ENCODE measurements around the gene VPS18. TPM values are rescaled to one million over a fixed set of nuclear protein-coding genes. Genes with fewer than 3 reads are reported as not detected.

Gene VPS18
- total RNA-seq, 1 donor from 2014 or later = 15.6 TPM

GRCh38 chr15:40900256-40901052, 6.2 kb downstream of the VPS18 start:
- intact Hi-C loops (cut with micrococcal nuclease) = loop anchor here (5.0 to 10.0 kb wide), 2 partner anchors 52 to 214 kb away; partner anchors contain the start of genes CHAC1 and INO80

GRCh38 chr15:40901053-40901443, 6.8 kb downstream of the VPS18 start:
- intact Hi-C loops (cut with micrococcal nuclease) = loop anchor here (5.0 to 10.0 kb wide), 2 partner anchors 51 to 214 kb away; partner anchors contain the start of genes CHAC1 and INO80

DNA sequence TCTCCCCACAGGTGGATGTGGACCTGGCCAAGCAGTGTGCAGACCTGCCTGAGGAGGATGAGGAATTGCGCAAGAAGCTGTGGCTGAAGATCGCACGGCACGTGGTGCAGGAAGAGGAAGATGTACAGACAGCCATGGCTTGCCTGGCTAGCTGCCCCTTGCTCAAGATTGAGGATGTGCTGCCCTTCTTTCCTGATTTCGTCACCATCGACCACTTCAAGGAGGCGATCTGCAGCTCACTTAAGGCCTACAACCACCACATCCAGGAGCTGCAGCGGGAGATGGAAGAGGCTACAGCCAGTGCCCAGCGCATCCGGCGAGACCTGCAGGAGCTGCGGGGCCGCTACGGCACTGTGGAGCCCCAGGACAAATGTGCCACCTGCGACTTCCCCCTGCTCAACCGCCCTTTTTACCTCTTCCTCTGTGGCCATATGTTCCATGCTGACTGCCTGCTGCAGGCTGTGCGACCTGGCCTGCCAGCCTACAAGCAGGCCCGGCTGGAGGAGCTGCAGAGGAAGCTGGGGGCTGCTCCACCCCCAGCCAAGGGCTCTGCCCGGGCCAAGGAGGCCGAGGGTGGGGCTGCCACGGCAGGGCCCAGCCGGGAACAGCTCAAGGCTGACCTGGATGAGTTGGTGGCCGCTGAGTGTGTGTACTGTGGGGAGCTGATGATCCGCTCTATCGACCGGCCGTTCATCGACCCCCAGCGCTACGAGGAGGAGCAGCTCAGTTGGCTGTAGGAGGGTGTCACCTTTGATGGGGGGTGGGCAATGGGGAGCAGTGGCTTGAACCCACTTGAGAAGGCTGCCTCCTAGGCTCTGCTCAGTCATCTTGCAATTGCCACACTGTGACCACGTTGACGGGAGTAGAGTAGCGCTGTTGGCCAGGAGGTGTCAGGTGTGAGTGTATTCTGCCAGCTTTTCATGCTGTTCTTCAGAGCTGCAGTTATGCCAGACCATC, 8.6 kb downstream of the VPS18 start:
- intact Hi-C loops (cut with micrococcal nuclease) = loop anchor here (5.0 to 10.0 kb wide), 2 partner anchors 49 to 212 kb away; partner anchors contain the start of genes CHAC1 and INO80

DNA sequence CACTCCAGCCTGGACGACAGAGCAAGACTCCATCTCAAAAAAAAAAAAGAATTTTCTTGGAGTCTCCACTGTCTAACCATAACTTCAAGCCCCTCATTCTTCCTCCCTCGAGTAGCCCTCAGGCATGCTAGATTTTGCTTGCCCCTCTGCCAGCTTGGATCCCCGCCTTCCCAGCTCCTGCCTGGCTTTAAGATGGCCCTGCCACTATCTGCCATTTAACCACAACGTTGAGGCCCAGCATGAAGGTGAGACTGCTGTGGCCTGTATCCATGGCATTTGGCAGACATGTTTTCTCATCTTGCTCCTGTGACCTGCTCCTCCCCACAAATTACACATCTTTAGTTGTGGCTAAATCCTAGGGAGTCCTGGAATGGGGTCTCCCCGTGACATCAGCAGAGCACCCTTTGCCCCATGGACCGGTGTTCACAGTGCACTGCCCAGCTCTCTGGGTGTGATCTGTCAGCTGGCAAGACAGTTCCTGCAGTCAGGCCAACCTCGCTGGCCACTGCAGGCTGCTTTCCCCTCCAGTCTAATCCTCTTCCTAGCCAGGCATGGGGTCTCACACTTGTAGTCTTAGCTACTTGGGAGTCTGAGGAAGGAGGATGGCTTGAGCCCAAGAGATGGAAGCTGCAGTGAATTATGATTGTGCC, 10.4 kb downstream of the VPS18 start:
- intact Hi-C loops (cut with micrococcal nuclease) = loop anchor here (1.0 to 10.0 kb wide), 5 partner anchors 38 to 281 kb away; partner anchors contain the start of genes CHAC1 and INO80

DNA sequence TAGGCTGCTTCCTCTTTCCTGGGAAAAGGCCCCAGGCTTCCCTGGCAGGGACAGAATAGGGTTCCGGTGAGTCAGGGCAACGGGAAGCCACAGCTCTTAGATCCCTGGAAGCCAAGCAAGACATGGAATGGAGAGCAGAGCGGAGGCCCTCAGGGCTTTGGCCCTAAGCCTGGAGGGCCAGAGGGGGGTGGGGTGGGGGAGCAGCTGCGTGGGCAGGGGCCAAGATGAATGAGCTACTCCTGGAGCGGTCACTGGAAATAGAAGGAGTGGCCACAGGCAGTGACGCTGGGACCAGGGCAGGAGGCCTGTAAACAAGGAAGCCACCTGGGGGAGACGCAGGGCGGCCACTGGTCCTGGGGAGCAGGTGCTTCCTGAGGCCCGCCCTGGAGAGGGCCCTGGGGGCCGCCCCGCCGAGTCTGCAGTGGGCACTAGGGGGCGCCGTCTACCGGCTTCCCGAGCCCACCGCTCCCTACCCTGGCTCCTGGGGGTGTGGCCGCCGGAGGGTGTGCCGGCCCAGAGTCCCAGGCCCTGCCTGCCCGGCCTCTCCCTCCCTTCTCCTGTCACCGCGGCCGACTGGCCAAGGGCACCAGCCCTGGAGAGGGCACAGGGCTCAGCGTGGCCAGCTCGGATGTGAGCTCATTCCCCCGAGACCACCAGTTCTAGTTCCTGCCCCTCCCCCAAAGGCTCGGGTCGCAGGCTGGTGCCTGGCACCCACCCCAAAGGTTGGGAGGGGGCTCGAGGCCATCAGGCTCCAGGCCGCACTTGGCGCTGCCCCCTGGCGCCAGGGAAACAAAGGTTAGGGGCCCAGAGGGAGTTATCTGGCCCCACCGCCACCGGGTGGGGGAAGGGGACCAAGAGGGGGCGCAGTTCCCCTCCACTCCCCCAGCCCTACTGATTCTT, 12.1 kb downstream of the VPS18 start:
- intact Hi-C loops (cut with micrococcal nuclease) = loop anchor here (2.0 to 10.0 kb wide), 4 partner anchors 36 to 208 kb away; partner anchors contain the start of gene INO80

GRCh38 chr15:40906991-40907802, 12.9 kb downstream of the VPS18 start:
- intact Hi-C loops (cut with micrococcal nuclease) = loop anchor here (2.0 to 10.0 kb wide), 4 partner anchors 35 to 208 kb away; partner anchors contain the start of gene INO80

DNA sequence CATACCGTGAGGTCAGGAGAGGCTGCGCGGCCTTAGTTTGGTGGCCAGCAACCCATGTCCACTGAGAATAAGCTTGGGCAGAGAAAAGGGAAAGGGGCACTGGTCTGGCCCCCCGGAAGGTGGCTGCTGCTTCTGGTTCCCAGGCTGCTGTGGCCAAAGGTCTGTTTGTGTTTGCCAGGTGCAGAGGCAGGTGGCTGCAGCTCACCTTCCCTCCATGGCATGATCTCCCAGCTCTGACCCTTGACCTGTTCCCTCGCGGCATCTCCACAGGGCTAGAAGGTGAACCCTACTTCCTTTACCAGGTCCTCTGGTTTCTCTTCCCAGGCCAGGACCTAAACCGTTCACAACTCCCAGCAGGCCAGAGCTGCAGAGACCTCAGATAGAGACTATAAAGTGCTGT, 13.8 kb downstream of the VPS18 start:
- intact Hi-C loops (cut with micrococcal nuclease) = loop anchor here (5.0 to 10.0 kb wide), 3 partner anchors 34 to 207 kb away; partner anchors contain the start of gene INO80

DNA sequence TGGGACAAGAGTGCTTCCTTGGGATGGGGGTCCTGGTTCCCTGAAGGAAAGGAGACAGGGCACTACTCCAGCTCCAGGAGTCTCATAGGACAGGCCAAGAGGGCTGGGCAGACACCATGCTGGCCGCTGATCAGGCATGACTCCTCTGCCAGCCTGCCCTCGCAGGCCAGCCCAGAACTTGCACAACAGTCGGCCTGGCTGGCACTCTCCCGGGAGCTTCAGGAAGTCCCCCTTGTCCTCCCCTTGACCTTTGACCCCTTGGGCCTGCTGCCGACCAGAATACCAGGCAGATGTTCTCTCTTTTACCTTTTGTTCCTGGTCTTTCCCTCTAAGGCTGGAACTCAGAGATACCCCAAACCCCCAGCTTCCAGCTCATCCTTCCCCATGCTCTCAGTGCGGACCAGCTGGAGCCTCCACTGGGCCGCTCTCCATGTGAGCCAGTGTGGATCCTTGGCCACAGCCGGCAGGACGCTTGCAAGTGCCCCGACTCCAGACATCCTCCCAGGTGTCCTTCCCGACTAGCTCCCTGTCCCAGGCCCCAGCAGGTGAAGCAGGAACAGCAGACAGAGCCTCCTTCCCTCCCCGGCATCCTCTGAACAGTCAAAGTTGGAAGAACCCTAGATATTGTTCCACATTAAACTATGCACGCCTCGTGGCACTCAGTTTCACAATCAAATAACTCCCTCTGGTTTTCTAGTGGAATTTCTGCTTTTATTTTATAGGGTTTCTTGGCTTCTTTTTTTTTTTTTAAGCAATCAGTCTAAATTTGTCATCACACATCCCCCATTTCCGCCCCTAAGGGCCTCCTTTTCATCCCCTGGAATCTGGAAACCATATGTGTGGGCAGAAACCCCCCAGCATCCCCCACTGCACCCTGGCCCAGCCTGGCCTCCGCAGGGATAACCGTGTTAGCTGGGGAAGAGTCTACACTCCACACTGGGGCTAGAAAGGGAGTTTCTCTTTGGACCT, 15.7 kb downstream of the VPS18 start:
- intact Hi-C loops (cut with micrococcal nuclease) = loop anchor here (5.0 to 10.0 kb wide), 3 partner anchors 32 to 205 kb away; partner anchors contain the start of gene INO80

GRCh38 chr15:40911141-40911540, 16.9 kb downstream of the VPS18 start:
- intact Hi-C loops (cut with micrococcal nuclease) = no loop called here

DNA sequence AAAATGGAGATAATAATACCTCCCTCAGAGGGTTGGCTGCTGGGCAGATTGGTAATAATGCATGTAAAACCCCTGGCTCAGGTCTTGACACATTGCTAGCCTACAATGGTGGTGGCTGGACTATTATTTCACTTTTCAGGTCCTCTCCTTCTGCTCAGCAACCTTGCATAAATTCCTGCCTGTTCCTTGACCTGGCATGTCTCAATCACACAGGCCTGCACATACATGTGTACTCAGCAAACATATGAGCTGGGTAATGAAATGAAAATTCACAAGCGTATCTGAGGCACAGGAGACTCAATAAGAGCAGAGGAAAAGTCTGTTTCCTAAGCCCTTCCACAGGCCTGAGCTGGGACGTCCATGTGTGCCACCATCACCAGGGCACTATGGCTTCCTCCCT, 17.4 kb downstream of the VPS18 start:
- intact Hi-C loops (cut with micrococcal nuclease) = no loop called here

DNA sequence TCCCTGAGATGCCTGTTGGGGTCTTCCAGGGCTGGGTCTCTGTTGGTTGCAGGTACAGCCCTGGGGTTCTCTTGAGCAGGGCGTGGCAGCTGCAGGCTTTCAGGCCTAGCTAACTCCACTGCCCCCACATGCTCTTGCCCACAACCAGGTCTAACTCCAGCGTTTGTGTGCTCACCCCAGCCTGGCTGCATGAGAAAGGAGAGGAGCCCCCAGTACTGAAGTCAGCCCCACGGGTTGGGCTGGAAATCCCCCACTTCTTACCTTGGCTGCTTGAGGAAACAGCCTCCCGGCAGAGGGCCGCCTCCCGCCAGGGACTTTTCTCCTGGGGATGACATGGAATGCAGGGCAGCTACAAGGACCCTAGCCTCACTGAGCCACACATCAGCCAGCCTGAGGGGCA, 18.2 kb downstream of the VPS18 start:
- intact Hi-C loops (cut with micrococcal nuclease) = no loop called here

DNA sequence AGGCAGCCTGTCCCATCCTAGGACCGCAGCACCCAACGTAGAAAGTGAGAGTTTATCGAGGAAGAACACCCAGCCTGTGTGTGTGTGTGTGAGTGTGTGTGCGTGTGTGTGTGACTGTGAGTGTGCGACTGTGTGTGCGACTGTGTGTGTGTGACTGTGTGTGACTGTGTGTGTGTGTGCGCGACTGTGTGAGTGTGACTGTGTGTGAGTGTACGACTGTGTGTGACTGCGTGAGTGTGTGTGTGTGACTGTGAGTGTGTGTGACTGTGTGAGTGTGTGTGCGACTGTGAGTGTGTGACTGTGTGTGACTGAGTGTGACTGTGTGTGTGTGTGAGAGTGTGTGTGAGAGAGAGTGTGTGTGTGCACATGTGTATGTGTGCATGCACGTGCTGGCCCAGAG, 19.8 kb downstream of the VPS18 start:
- intact Hi-C loops (cut with micrococcal nuclease) = no loop called here

DNA sequence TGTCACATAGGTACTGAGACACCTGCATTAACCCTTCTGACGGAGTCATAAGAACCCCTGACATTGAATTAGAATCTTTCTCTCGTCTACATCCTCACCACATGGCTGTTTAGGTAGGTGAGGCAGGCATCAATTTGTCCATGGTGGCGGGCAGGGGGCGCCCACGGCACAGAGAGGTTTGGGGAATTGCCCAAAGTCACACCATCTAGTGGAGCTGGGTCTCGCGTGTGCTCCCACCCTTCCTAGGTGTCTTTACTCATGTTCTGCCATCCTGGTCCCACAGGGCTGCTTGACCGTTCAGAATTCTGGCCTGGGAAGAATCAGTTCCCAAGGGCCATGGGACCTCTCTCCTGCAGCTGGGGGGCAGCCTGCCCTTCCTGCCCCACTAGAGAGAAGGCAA, 20.2 kb downstream of the VPS18 start:
- intact Hi-C loops (cut with micrococcal nuclease) = no loop called here

DNA sequence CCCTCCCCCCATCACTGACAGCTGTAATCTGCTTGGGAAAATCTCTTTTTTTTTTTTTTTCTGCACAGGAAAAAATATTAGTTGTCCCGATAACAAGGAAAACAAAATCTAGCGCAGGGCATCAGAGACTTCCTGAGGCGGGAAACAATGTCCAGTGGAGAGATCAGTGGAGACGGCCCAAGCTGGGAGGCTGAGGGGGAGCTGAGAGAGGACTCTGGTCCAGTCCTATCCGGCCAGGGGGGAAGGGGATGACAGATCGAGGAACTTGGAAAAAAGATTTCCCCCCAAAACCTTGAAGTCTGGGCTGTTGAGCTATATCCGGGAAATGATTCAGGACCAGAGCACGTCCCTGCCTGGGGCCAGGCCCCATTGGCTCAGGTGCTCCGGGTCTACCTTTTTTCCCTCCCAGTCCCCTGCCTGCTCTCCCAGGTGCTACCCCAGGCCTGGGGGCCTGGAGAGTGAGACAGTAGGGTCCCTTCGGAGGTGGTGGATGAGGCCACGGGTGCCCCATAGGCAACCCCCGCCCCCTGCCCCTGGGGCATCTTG, 20.9 kb downstream of the VPS18 start:
- intact Hi-C loops (cut with micrococcal nuclease) = no loop called here

GRCh38 chr15:40915679-40916078, 21.4 kb downstream of the VPS18 start:
- intact Hi-C loops (cut with micrococcal nuclease) = no loop called here

DNA sequence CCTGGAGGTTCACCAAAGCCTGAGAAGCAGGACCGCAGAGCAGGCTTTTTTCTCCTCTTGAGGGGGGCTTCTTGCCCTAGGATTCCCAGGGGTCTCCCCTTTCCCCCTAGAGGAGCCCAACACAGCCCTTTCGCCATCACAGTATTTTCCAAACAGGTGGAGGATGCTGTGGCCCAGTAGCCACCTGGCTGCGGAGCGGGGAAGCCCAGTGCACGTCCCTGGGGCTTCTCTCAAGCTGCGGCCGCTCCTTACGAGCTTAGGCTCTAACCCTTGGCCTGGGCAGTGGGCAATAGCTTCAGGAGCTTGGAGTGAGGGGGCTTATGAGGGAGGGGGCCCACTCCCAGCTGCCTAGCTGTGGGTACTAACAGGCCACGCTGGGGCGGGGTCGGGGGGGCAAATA, 23.3 kb downstream of the VPS18 start:
- intact Hi-C loops (cut with micrococcal nuclease) = no loop called here

DNA sequence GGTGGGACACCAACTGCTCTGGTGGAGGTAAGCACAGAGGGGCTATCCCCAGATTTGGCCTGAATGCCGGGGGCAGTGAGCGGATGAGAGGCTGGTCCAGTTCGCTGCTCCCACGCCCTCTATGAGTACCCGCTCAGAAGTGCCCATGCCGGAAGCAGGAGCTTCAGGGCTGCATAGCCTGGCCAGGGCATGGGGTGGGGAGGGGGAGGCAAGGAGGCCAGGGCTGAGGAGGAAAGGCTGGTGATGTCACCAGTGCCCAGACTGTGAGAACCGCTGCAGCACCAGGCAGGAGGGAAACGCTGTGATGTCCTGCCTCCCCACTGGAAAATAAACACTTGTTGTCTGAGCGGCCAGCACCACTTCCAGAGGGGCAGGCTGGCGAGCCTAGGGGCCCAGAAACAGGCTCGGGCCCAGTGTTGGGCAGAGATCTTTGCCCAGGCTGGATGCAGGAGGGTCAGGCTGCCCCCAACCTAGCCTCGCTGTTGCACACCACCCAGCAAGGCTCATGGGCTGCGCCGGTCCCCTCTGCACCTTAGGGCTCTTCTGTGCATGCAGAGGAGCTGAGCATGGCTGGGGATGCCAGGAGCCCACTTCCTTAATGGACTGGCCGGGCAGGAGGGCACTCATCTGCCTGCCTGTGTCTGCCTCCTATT, 24.0 kb downstream of the VPS18 start:
- intact Hi-C loops (cut with micrococcal nuclease) = no loop called here

Data from T-helper 2 cell treated with Interferon-gamma antibody and Interleukin-4, amounts not matched to agents 100 ng/mL and 5 ng/mL, for 36 hours (primary cell).